ENCODE data around the gene FBL. TPM values are rescaled to one million over a fixed set of nuclear protein-coding genes. Genes with fewer than 3 reads are reported as not detected.
"Not testable (repeated sequence)": the region's sequence is repeated elsewhere in the genome, so short reads cannot be mapped to it uniquely, and the experiment has no call there.

FBL gene
- total RNA-seq (2014; rRNA removed; shearing (Covaris generic)): 505 and 527 TPM in 2 replicates

DNA sequence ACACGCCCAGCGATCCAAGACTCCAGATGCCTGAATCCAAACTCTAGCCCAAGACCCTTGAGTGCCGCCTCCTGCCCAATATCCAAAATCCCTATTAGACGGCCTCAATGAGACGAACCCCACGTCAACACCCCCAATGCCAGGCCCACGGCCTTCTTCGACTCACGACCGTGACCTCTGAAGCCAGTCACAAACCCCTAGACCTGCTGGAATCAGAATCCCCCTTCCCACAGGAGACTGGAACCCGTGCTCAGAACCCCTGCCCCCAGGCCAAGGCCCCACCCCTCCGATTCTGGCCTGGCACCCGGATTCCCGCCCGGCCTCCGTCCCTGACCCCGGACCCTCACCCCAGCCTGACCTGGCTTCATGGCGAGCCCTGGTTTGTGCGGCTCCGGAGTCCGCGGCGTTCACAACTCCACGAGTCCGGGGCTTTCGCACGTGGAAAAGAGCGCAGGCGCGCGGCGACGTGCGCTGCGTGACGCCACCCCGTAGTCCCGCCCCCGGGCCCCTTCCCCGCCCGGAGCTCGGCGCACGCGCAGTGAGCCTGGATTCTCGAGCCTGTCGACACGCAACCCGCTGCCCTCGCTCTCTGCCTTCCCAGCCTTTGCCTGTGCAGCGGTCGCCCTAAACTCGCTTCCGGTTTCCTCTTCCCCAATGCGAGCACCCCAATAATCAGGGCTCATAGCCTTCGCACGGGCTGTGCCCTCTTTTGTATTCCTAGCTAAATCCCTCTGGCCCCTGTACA, at the start of gene FBL:
TSS of gene FBL (minus strand) at position 447 of the 745 bp plus-strand sequence. CDS start at position 368, 79 bp downstream.
- in situ Hi-C loops (cut with HindIII; ENCODE audit: low sequenced_read_pairs): no loop called here
- DNase-seq (ENCODE audit: low spot score): peak; percentile 90

DNA sequence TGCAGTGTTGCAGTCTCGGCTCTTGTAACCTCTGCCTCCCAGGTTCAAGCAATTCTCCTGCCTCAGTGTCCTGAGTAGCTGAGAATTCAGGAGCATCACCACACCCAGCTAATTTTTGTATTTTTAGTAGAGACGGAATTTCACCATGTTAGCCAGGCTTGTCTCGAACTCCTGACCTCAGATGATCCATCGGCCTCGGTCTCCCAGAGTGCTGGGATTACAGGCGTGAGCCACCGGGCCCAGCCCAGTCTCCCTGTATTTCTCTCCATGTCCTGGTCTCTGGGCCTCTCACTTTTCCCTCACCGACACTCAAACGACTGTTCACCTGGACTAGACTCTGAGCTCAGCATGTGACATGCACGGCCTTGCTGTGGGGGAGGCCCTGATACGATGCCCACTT, 48.9 kb upstream of the FBL start:
- in situ Hi-C loops (cut with HindIII; ENCODE audit: low sequenced_read_pairs); DNase-seq (ENCODE audit: low spot score): not testable (repeated sequence)

- DNase-seq (ENCODE audit: low spot score); in situ Hi-C loops (cut with HindIII; ENCODE audit: low sequenced_read_pairs): not testable (repeated sequence)
These were observed 48.0 kb upstream of the FBL start for GRCh38 chr19:39894236-39894606.

- DNase-seq (ENCODE audit: low spot score); in situ Hi-C loops (cut with HindIII; ENCODE audit: low sequenced_read_pairs): not testable (repeated sequence)
These were observed 47.4 kb upstream of the FBL start for GRCh38 chr19:39893366-39894235.

DNA sequence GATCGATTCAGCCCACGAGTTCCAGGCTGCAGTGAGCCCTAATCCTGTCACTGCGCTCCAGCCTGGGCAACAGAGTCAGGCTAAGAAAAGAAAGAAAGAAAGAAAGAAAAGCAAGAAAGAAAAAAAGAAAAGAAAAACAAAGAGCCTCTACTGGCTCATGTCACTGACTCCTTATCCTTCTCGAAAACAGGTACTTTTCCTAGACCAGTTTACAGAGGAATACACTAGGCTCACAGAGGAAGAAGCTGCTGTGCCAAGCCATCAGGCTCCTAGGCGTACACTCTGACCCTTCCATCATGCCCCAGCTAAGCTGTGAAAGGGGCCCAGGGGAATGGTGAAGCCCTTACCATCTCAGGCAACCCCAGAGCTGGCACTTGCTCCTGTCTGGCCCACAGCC, 46.3 kb upstream of the FBL start:
- DNase-seq (ENCODE audit: low spot score); in situ Hi-C loops (cut with HindIII; ENCODE audit: low sequenced_read_pairs): not testable (repeated sequence)

DNA sequence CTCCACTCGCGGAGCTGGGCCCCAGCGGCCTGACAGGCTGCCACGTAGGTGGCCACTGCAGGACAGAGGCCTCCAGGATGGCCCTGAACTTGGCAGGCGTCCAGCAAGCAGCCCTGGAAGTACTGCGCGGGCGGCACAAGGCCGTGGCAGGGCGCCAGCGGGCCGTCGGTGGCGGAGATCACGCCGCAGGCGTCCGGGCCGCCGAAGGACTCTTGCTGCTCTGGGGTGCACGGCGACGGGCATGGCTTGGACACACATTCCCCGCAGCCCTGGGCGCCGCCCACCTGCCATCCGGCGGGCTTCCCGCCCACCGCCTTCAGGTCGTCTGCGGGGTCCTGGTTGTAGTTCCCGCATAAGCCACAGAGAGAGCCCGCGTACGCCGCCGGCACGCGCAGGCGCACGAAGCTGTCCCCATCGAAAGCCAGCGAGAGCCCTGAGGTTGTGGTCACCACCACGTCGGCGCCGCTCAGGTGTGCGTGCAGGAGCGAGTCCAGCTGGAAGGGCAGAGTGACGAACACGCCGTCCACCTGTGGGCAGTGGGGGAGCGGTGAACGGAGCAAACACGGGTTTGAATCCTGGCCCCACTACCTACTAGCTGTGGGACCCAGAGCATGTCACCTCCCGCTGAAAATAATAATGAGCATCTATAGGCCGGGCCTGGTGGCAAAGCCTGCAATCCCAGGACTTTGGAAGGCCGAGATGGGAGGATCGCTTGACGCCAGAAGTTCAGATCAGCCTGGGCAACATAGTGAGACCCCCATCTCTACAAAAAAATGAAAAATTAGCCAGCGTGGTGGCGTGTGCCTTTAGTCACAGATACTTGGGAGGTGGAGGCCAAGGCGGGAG, 45.7 kb upstream of the FBL start:
- in situ Hi-C loops (cut with HindIII; ENCODE audit: low sequenced_read_pairs); DNase-seq (ENCODE audit: low spot score): not testable (repeated sequence)

- no peak for DNase-seq (ENCODE audit: low spot score)
- in situ Hi-C loops (cut with HindIII; ENCODE audit: low sequenced_read_pairs): no loop called here
These were observed 44.8 kb upstream of the FBL start for GRCh38 chr19:39890755-39891551.

GRCh38 chr19:39889872-39890754, 43.9 kb upstream of the FBL start:
- in situ Hi-C loops (cut with HindIII; ENCODE audit: low sequenced_read_pairs); DNase-seq (ENCODE audit: low spot score): not testable (repeated sequence)

GRCh38 chr19:39887456-39887951, 41.3 kb upstream of the FBL start:
- DNase-seq (ENCODE audit: low spot score); in situ Hi-C loops (cut with HindIII; ENCODE audit: low sequenced_read_pairs): not testable (repeated sequence)

GRCh38 chr19:39885821-39886554, 39.8 kb upstream of the FBL start:
- in situ Hi-C loops (cut with HindIII; ENCODE audit: low sequenced_read_pairs): not testable (repeated sequence)

DNA sequence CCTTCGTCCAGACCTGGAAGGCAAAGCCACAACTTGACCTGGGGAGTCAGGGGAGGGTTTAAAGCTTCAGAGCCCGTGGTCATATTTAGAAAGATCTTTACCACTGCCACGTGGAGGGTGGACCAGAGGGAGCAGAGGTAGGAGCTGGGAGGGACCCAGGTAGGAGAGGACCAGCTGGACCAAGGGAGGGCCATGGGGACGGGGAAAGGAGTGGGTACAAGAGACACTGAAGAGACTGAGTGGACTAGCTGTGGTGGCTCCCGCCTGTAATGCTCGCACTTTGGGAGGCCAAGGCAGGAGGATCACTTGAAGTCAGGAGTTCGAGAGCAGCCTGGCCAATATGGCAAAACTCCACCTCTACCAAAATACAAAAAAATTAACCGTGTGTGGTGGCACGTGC, 38.5 kb upstream of the FBL start:
- in situ Hi-C loops (cut with HindIII; ENCODE audit: low sequenced_read_pairs); DNase-seq (ENCODE audit: low spot score): not testable (repeated sequence)

More at GRCh38 chr19:39885821-39886554, 39.8 kb upstream of the FBL start:
- DNase-seq (ENCODE audit: low spot score): not testable (repeated sequence)

GRCh38 chr19:39882645-39883044, 36.5 kb upstream of the FBL start:
- DNase-seq (ENCODE audit: low spot score); in situ Hi-C loops (cut with HindIII; ENCODE audit: low sequenced_read_pairs): not testable (repeated sequence)

DNA sequence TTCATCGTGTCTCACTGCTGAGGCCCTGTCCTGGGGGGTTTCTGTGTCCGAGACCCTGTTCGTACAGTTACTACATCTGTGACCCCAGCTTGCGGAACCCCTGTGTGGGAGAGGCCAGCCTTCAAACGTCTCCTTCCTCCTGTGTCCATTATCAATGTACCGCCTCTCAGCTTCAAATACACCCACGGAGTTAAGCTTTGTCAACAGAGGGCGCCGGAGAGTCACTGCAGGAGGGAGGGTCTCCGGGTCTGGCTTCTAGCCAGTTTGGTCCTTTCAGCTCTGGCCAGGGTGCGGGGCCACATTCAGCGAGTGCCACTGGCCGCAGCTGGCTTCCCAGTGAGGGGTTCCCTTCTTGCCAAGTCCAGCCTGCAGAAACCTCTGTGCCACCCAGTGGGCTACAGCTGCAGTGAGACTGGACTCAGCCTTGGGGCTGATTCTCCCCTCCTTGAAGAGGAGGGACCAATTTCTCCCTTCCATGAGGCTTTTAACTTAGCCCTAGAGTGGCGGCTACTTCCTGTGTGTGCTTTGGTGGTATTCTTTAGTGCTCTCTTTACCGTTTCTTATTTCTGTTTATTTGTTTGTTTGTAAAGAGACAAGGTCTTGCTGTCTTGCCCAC, 35.4 kb upstream of the FBL start:
- DNase-seq (ENCODE audit: low spot score); in situ Hi-C loops (cut with HindIII; ENCODE audit: low sequenced_read_pairs): not testable (repeated sequence)

DNA sequence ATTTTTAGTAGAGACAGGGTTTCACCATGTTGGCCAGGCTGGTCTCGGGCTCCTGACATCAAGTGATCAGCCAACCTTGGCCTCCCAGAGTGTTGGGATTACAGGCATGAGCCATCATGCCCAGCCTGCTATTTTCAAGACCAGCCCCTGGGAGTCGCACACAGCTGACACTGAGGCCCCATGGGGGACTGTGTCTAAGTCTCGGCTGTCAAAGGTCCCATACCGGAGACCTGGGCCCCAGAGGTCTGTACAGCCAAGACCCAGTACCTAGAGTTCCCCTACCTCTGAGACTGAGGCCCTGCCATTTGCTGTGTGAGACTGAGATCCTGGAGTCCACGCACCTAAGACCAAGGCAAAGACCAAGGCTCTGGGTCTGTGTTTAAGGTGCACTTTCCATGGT, 34.1 kb upstream of the FBL start:
- DNase-seq (ENCODE audit: low spot score); in situ Hi-C loops (cut with HindIII; ENCODE audit: low sequenced_read_pairs): not testable (repeated sequence)

- DNase-seq (ENCODE audit: low spot score); in situ Hi-C loops (cut with HindIII; ENCODE audit: low sequenced_read_pairs): not testable (repeated sequence)
These were observed 33.6 kb upstream of the FBL start for GRCh38 chr19:39879796-39880195.

DNA sequence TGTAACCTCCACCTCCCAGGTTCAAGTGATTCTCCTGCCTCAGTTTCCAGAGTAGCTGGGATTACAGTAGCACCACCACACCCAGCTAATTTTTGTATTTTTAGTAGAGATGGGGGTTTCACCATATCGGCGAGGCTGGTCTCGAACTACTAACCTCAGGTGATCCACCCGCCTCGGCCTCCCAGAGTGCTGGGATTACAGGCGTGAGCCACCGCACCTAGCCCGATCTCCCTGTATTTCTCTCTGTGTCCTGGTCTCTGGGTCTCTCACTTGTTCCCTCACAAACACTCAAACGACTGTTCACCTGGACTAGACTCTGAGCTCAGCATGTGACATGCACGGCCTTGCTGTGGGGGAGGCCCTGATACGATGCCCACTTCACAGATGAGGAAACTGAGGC, 32.7 kb upstream of the FBL start:
- in situ Hi-C loops (cut with HindIII; ENCODE audit: low sequenced_read_pairs): not testable (repeated sequence)

More for the DNA sequence above, 32.7 kb upstream of the FBL start:
- DNase-seq (ENCODE audit: low spot score): not testable (repeated sequence)
